Measurements from ENCODE around the gene NVL.

DNA sequence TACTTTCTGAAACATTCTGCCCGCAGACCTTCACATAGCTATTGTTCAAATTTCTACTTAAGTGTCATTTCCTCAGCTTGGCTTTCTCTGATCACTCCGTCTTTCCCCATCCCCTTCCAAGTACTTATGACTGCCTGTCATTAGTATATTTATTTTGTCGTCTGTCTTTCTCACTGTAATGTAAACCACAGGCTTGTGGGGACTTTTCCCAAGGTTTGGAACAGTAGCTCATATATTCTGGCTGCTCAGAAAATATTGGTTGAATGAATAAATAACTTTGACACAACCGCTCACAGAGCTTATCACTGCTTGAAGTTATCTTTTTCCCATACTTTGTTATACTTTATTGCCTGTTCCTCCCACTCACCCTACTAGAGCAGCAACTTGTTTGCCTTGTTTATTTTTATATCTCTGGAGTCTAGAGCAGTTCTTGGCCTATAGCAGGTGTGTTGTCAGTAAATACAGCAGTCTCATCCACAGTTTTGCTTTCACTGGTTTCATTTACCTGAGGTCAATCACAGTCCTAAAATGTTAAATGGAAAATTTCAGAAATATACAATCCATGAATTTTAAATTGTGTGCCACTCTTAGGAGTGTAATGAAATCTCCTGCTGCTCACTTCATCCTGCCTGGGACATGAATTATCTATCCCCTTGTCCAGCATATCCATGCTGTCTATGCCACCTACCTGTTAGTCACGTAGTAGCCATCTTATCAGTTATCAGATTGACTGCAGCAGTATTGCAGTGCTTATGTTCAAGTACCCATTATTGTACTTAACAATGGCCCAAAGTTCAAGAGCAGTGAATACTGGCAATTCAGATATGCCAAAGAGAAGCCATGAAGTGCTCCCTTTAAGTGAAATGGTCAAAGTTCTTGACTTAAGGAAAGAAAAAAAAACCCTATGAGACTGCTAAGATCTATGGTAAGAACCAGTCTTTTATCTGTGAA is 24.3 kb upstream of the NVL start:
- TF ChIP-seq EZH2 (IDR thresholded peaks at IDR 0.05; ENCODE audit: low read length, missing control alignments), result no peak
- TF ChIP-seq, protein P1, sequence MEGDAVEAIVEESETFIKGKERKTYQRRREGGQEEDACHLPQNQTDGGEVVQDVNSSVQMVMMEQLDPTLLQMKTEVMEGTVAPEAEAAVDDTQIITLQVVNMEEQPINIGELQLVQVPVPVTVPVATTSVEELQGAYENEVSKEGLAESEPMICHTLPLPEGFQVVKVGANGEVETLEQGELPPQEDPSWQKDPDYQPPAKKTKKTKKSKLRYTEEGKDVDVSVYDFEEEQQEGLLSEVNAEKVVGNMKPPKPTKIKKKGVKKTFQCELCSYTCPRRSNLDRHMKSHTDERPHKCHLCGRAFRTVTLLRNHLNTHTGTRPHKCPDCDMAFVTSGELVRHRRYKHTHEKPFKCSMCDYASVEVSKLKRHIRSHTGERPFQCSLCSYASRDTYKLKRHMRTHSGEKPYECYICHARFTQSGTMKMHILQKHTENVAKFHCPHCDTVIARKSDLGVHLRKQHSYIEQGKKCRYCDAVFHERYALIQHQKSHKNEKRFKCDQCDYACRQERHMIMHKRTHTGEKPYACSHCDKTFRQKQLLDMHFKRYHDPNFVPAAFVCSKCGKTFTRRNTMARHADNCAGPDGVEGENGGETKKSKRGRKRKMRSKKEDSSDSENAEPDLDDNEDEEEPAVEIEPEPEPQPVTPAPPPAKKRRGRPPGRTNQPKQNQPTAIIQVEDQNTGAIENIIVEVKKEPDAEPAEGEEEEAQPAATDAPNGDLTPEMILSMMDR (conservative IDR thresholded peaks at IDR 0.05 in 1 of 2, IDR thresholded peaks at IDR 0.05 in 1 of 2; ENCODE audit: low read depth in 1 of 2, low read length in 2 of 2), result no peak
